Keratinocyte (primary cell): ENCODE data around the gene ULK2. TPM values are rescaled to one million over a fixed set of nuclear protein-coding genes. Genes with fewer than 3 reads are reported as not detected.

Experiments
- DNase-seq: peaks from one replicate; pipeline ENCODE4 v3.0.0-alpha.2; 2011; ENCODE audit warnings: low read depth, missing footprints, low spot score
- FAIRE-seq: peaks from 2 replicates; lab custom pipeline; 2011; peaks lifted over from hg19 to GRCh38; lab: Jason Lieb, UNC
- H2AFZ ChIP-seq: 2 replicates; pipeline ENCODE4 v1.6.0; 2012; ENCODE audit warnings: low read length, control low read depth, inconsistent platforms; ENCODE audit not compliant: control insufficient read depth
- H3K27ac ChIP-seq: 2 replicates; pipeline ENCODE4 v1.5.1; 2011; ENCODE audit warnings: low read length; ENCODE audit not compliant: control insufficient read depth, insufficient read depth
- H3K27me3 ChIP-seq: 3 replicates; pipeline ENCODE4 v1.6.0; 2011; ENCODE audit warnings: low read length; ENCODE audit not compliant: control insufficient read depth, insufficient read depth; ENCODE audit errors: extremely low read depth
- H3K36me3 ChIP-seq, 2 experiments: 2 replicates in 1 of 2; 3 replicates in 1 of 2; pipeline ENCODE4 v1.5.1; 2011; ENCODE audit warnings: low read length in 2 of 2, mild to moderate bottlenecking in 1 of 2; ENCODE audit not compliant: control insufficient read depth in 2 of 2, insufficient read depth in 2 of 2; ENCODE audit errors: extremely low read depth in 1 of 2
- H3K4me1 ChIP-seq: 3 replicates; pipeline ENCODE4 v1.5.1; 2011; ENCODE audit warnings: low read length; ENCODE audit not compliant: control insufficient read depth, insufficient read depth; ENCODE audit errors: extremely low read depth
- H3K4me2 ChIP-seq: 3 replicates; pipeline ENCODE4 v1.6.0; 2011; ENCODE audit warnings: low read depth, low read length; ENCODE audit not compliant: control insufficient read depth, insufficient read depth; ENCODE audit errors: extremely low read depth
- H3K4me3 ChIP-seq, 3 experiments: fragments of 200-600 bp in 1 of 3; sonication (generic) in 1 of 3; 2 replicates in 2 of 3; 3 replicates in 1 of 3; pipeline ENCODE4 v1.5.1; 2011 to 2016; ENCODE audit warnings: low read length in 3 of 3, mild to moderate bottlenecking in 3 of 3, control low read depth in 2 of 3, inconsistent platforms in 1 of 3, low read depth in 1 of 3, mixed read lengths in 1 of 3, mixed run types in 1 of 3, moderate library complexity in 1 of 3; ENCODE audit not compliant: control insufficient read depth in 2 of 3, insufficient read depth in 2 of 3; ENCODE audit errors: extremely low read depth in 1 of 3
- H3K79me2 ChIP-seq: 2 replicates; pipeline ENCODE4 v1.6.0; 2012; ENCODE audit warnings: low read length; ENCODE audit not compliant: control insufficient read depth, insufficient read depth
- H3K9ac ChIP-seq: 3 replicates; pipeline ENCODE4 v1.6.0; 2011; ENCODE audit warnings: low read length; ENCODE audit not compliant: control insufficient read depth, insufficient read depth; ENCODE audit errors: extremely low read depth
- H3K9me1 ChIP-seq: 3 replicates; pipeline ENCODE4 v1.6.0; 2011; ENCODE audit warnings: low read length; ENCODE audit not compliant: control insufficient read depth, insufficient read depth; ENCODE audit errors: extremely low read depth
- H3K9me3 ChIP-seq: 2 replicates; pipeline ENCODE4 v1.5.1; 2012; ENCODE audit warnings: low read depth, low read length; ENCODE audit not compliant: control insufficient read depth
- H4K20me1 ChIP-seq: 3 replicates; pipeline ENCODE4 v1.6.0; 2011; ENCODE audit warnings: low read length; ENCODE audit not compliant: control insufficient read depth, insufficient read depth; ENCODE audit errors: extremely low read depth
- EZH2 ChIP-seq: IDR thresholded peaks from one replicate; pipeline ENCODE4 v1.6.1; 2012; ENCODE audit warnings: inconsistent platforms, mild to moderate bottlenecking, low read length, moderate library complexity
- dilution Hi-C: fragments of 300-500 bp; cut with MboI; formaldehyde crosslinking; loops from one replicate; pipeline ENCODE4 v1.7.0; 2020; ENCODE audit warnings: low sequenced_read_pairs; ENCODE audit not compliant: extremely low pct_ligation_motif_present
- polyA plus RNA-seq, 5 experiments: library from polyadenylated mRNA; depleted of rRNA in 3 of 5; stranded (reverse) in 3 of 5; stranded (forward) in 1 of 5; unstranded in 1 of 5; fragments of >200 nt; gene quantifications; 1 replicate in 1 of 5; 2 replicates in 3 of 5; 3 replicates in 1 of 5; pipeline versions ENCODE4 v1.2.1 to v1.2.3, GENCODE V29; 2011 to 2012; ENCODE audit warnings: missing spikeins in 2 of 5, low read depth in 1 of 5, low replicate concordance in 1 of 5
- TF ChIP-seq, protein P1 (sequence below), 3 experiments: IDR thresholded peaks in 1 of 3; conservative IDR thresholded peaks in 1 of 3; optimal IDR thresholded peaks in 1 of 3; 2 replicates in 2 of 3; 3 replicates in 1 of 3; pipeline versions ENCODE3 to v1.5.1; 2011; ENCODE audit warnings: low read length in 3 of 3, mild to moderate bottlenecking in 3 of 3, moderate library complexity in 2 of 3, control low read depth in 1 of 3, inconsistent platforms in 1 of 3; ENCODE audit not compliant: insufficient read depth in 2 of 3; ENCODE audit errors: extremely low read depth in 1 of 3

Gene ULK2
- polyA plus RNA-seq, 1 donor (not counting 4 experiments of a cell fraction or from before 2014, with no cell fraction given), result 22.1 TPM

- Histone ChIP-seq H3K9ac (no peak overlapping the region), H3K4me2 (no peak overlapping the region), H3K9me1 (no peaks in the 10 kb centered on the region), H3K79me2 (no peaks in the 10 kb centered on the region), H3K9me3 (no peaks in the 10 kb centered on the region), H3K36me3 (peaks cover 12 to 38% of the 10 kb centered on the region in 2 experiments), H3K27me3 (no peaks in the 10 kb centered on the region), H3K4me1 (peaks cover 14% of the 10 kb centered on the region), H3K4me3 (no peak overlapping the region), H2AFZ (no peak overlapping the region), H4K20me1 (no peaks in the 10 kb centered on the region), H3K27ac (no peak overlapping the region)
- dilution Hi-C loops, result no loop called here
- no peak for DNase-seq
- FAIRE-seq, result no peak
- TF ChIP-seq EZH2, result no peak
- TF ChIP-seq, protein P1, sequence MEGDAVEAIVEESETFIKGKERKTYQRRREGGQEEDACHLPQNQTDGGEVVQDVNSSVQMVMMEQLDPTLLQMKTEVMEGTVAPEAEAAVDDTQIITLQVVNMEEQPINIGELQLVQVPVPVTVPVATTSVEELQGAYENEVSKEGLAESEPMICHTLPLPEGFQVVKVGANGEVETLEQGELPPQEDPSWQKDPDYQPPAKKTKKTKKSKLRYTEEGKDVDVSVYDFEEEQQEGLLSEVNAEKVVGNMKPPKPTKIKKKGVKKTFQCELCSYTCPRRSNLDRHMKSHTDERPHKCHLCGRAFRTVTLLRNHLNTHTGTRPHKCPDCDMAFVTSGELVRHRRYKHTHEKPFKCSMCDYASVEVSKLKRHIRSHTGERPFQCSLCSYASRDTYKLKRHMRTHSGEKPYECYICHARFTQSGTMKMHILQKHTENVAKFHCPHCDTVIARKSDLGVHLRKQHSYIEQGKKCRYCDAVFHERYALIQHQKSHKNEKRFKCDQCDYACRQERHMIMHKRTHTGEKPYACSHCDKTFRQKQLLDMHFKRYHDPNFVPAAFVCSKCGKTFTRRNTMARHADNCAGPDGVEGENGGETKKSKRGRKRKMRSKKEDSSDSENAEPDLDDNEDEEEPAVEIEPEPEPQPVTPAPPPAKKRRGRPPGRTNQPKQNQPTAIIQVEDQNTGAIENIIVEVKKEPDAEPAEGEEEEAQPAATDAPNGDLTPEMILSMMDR (optimal IDR thresholded peaks at IDR 0.05 in 1 of 3, IDR thresholded peaks at IDR 0.05 in 1 of 3, conservative IDR thresholded peaks at IDR 0.05 in 1 of 3; ENCODE audit: extremely low read depth in 1 of 3, insufficient read depth in 2 of 3, low read length in 3 of 3), result no peak
Measured at GRCh38 chr17:19911033-19911432, 43.3 kb upstream of the ULK2 start.

- H4K20me1 ChIP-seq, result no peaks in the 10 kb centered on the region
- FAIRE-seq (no peak), DNase-seq (no peak)
- no peak overlapping the region for H3K27ac ChIP-seq
- TF ChIP-seq, protein P1 (optimal IDR thresholded peaks at IDR 0.05 in 1 of 3, IDR thresholded peaks at IDR 0.05 in 1 of 3, conservative IDR thresholded peaks at IDR 0.05 in 1 of 3; ENCODE audit: extremely low read depth in 1 of 3, insufficient read depth in 2 of 3, low read length in 3 of 3), result no peak
- no peaks in the 10 kb centered on the region for H3K9me1 ChIP-seq
- H3K9ac ChIP-seq, result no peak overlapping the region
- H3K4me3 ChIP-seq, result no peak overlapping the region
- H3K79me2 ChIP-seq, result no peaks in the 10 kb centered on the region
- H3K4me1 ChIP-seq, result no peaks in the 10 kb centered on the region
- peaks cover 15 to 31% of the 10 kb centered on the region in 2 experiments for H3K36me3 ChIP-seq
- dilution Hi-C loops, result no loop called here
- H3K4me2 ChIP-seq, result no peak overlapping the region
- no peak overlapping the region for H2AFZ ChIP-seq
- no peaks in the 10 kb centered on the region for H3K9me3 ChIP-seq
- no peaks in the 10 kb centered on the region for H3K27me3 ChIP-seq
Measured at GRCh38 chr17:19909139-19909538, 41.4 kb upstream of the ULK2 start.
